Embryonic facial prominence (tissue), 1 donor: ENCODE results near the gene CCR5AS.
"Not testable (repeated sequence)": the region's sequence is repeated elsewhere in the genome, so short reads cannot be mapped to it uniquely, and the experiment has no call there.

Experiments
- DNase-seq: peaks from one replicate; pipeline ENCODE4 v3.0.0-alpha.2; 2016; ENCODE audit errors: extremely low spot score

The CCR5AS gene

GRCh38 chr3:46356276-46356675 is 50.6 kb downstream of the CCR5AS start:
- no peak for DNase-seq

- DNase-seq, result no peak
Measured at GRCh38 chr3:46354984-46355383, 51.9 kb downstream of the CCR5AS start.

GRCh38 chr3:46354478-46354877 is 52.4 kb downstream of the CCR5AS start:
- DNase-seq, result no peak

- no peak for DNase-seq
Measured at GRCh38 chr3:46353647-46354410, 53.0 kb downstream of the CCR5AS start, which contains the start of gene CCR2. CCR2 (plus strand) TSS chr3:46354111; CDS start chr3:46357528, 3,417 bp downstream.

- no peak for DNase-seq
Measured at GRCh38 chr3:46353090-46353489, 53.8 kb downstream of the CCR5AS start.

GRCh38 chr3:46351646-46352045 is 55.2 kb downstream of the CCR5AS start:
- no peak for DNase-seq

GRCh38 chr3:46350262-46350565 is 56.7 kb downstream of the CCR5AS start:
- no peak for DNase-seq

GRCh38 chr3:46349484-46350261 is 57.2 kb downstream of the CCR5AS start:
- DNase-seq, result no peak

- no peak for DNase-seq
Measured at GRCh38 chr3:46348823-46349482, 57.9 kb downstream of the CCR5AS start.

GRCh38 chr3:46344476-46344875 is 62.4 kb downstream of the CCR5AS start:
- no peak for DNase-seq

GRCh38 chr3:46338840-46339239 is 68.0 kb downstream of the CCR5AS start:
- DNase-seq, result no peak

- no peak for DNase-seq
Measured at GRCh38 chr3:46337911-46338310, 69.0 kb downstream of the CCR5AS start.

GRCh38 chr3:46335541-46335940 is 71.3 kb downstream of the CCR5AS start:
- DNase-seq, result no peak

GRCh38 chr3:46334741-46335478 is 72.0 kb downstream of the CCR5AS start:
- no peak for DNase-seq

- not testable (repeated sequence) for DNase-seq
Measured at GRCh38 chr3:46330676-46331075, 76.2 kb downstream of the CCR5AS start.

- no peak for DNase-seq
Measured at GRCh38 chr3:46325645-46326300, 81.1 kb downstream of the CCR5AS start.

GRCh38 chr3:46324036-46324435 is 82.8 kb downstream of the CCR5AS start:
- DNase-seq, result no peak

GRCh38 chr3:46321461-46322104 is 85.3 kb downstream of the CCR5AS start:
- DNase-seq, result no peak

GRCh38 chr3:46318207-46318927 is 88.5 kb downstream of the CCR5AS start:
- DNase-seq, result no peak

GRCh38 chr3:46316206-46316605 is 90.7 kb downstream of the CCR5AS start:
- DNase-seq, result no peak
